Renal cortical epithelial cell (primary cell): ENCODE measurements around the gene TPPP. TPM values are rescaled to one million over a fixed set of nuclear protein-coding genes. Genes with fewer than 3 reads are reported as not detected.
"Not testable (repeated sequence)": the region's sequence is repeated elsewhere in the genome, so short reads cannot be mapped to it uniquely, and the experiment has no call there.

Experiments used
- DNase-seq: peaks from one replicate; pipeline ENCODE4 v3.0.0-alpha.2; 2011; ENCODE audit warnings: low read depth
- total RNA-seq: library from RNA; depleted of rRNA; stranded (reverse); fragments of >200 nt; gene quantifications from 2 replicates; pipeline ENCODE4 v1.2.3, GENCODE V29; 2014

The TPPP gene
- 0.17 and 0.25 TPM in 2 replicates for total RNA-seq

- not testable (repeated sequence) for DNase-seq
Observed at GRCh38 chr5:693271-694041, at the start of gene TPPP. TSS of gene TPPP (minus strand) at chr5:693352. CDS start at chr5:678060, 15,292 bp downstream.

- not testable (repeated sequence) for DNase-seq
Observed at GRCh38 chr5:742276-742675, 49.1 kb upstream of the TPPP start.

GRCh38 chr5:734145-734544 lies 41.0 kb upstream of the TPPP start:
- not testable (repeated sequence) for DNase-seq

- not testable (repeated sequence) for DNase-seq
Observed at GRCh38 chr5:732754-733454, 39.8 kb upstream of the TPPP start.

- DNase-seq = not testable (repeated sequence)
Observed at GRCh38 chr5:729225-729624, 36.1 kb upstream of the TPPP start.

- DNase-seq = not testable (repeated sequence)
Observed at GRCh38 chr5:727087-727486, 33.9 kb upstream of the TPPP start.

GRCh38 chr5:723865-724264 lies 30.7 kb upstream of the TPPP start:
- not testable (repeated sequence) for DNase-seq

GRCh38 chr5:723309-723708 lies 30.2 kb upstream of the TPPP start:
- DNase-seq = not testable (repeated sequence)

- not testable (repeated sequence) for DNase-seq
Observed at GRCh38 chr5:719379-719778, 26.2 kb upstream of the TPPP start.

- DNase-seq = no peak
Observed at GRCh38 chr5:717143-717542, 24.0 kb upstream of the TPPP start.

GRCh38 chr5:716740-717139 lies 23.6 kb upstream of the TPPP start:
- DNase-seq = not testable (repeated sequence)

GRCh38 chr5:715636-716035 lies 22.5 kb upstream of the TPPP start:
- not testable (repeated sequence) for DNase-seq

- not testable (repeated sequence) for DNase-seq
Observed at GRCh38 chr5:714215-715118, 21.3 kb upstream of the TPPP start.

GRCh38 chr5:713686-714085 lies 20.5 kb upstream of the TPPP start:
- not testable (repeated sequence) for DNase-seq

- DNase-seq = not testable (repeated sequence)
Observed at GRCh38 chr5:708848-709517, 15.8 kb upstream of the TPPP start.

GRCh38 chr5:708374-708773 lies 15.2 kb upstream of the TPPP start:
- not testable (repeated sequence) for DNase-seq

- DNase-seq = not testable (repeated sequence)
Observed at GRCh38 chr5:706127-706526, 13.0 kb upstream of the TPPP start.

- not testable (repeated sequence) for DNase-seq
Observed at GRCh38 chr5:696753-697702, 3.9 kb upstream of the TPPP start.

GRCh38 chr5:696191-696590 lies 3.0 kb upstream of the TPPP start:
- not testable (repeated sequence) for DNase-seq

GRCh38 chr5:695475-695874 lies 2.3 kb upstream of the TPPP start:
- not testable (repeated sequence) for DNase-seq
